OCI-LY1 (cell line): ENCODE results near the gene FOXM1.

Source experiments
- H2AFZ ChIP-seq: fragments of 200-600 bp; sonication (generic), shearing (Covaris generic); 2 replicates; pipeline ENCODE4 v1.6.0; 2014; ENCODE audit warnings: antibody characterized with exemption, mild to moderate bottlenecking, low read length
- H3F3A ChIP-seq: fragments of 200-600 bp; sonication (generic), shearing (Covaris generic); 2 replicates; pipeline ENCODE4 v1.6.0; 2014; ENCODE audit warnings: mild to moderate bottlenecking, antibody characterized with exemption, low read length, moderate library complexity; ENCODE audit not compliant: insufficient read depth
- H3K27ac ChIP-seq: fragments of 200-600 bp; sonication (generic); 2 replicates; pipeline ENCODE4 v1.5.1; 2014; ENCODE audit warnings: low read length, mixed run types, mild to moderate bottlenecking, low read depth; ENCODE audit not compliant: poor library complexity, severe bottlenecking
- H3K27me3 ChIP-seq: fragments of 200-600 bp; sonication (generic); 2 replicates; pipeline ENCODE4 v1.6.0; 2014; ENCODE audit warnings: antibody characterized with exemption, mild to moderate bottlenecking, low read length, moderate library complexity; ENCODE audit not compliant: insufficient read depth
- H3K36me3 ChIP-seq: fragments of 200-600 bp; sonication (generic); 2 replicates; pipeline ENCODE4 v1.6.1; 2014; ENCODE audit warnings: mild to moderate bottlenecking, antibody characterized with exemption, low read length, moderate library complexity, mixed read lengths; ENCODE audit not compliant: insufficient read depth
- H3K4me1 ChIP-seq: fragments of 200-600 bp; sonication (generic); 2 replicates; pipeline ENCODE4 v1.5.1; 2014; ENCODE audit warnings: mild to moderate bottlenecking, low read length, moderate library complexity; ENCODE audit not compliant: insufficient read depth, severe bottlenecking
- H3K4me2 ChIP-seq: fragments of 200-600 bp; sonication (generic), shearing (Covaris generic); 2 replicates; pipeline ENCODE4 v1.6.1; 2014; ENCODE audit warnings: low read length
- H3K4me3 ChIP-seq: fragments of 200-600 bp; sonication (generic); 2 replicates; pipeline ENCODE4 v1.5.1; 2014; ENCODE audit warnings: low read length, low read depth, mild to moderate bottlenecking, mixed read lengths; ENCODE audit not compliant: poor library complexity, severe bottlenecking
- H3K79me2 ChIP-seq: fragments of 200-600 bp; shearing (Covaris generic); 2 replicates; pipeline ENCODE4 v1.6.1; 2016; ENCODE audit warnings: mixed run types, low read length, mixed read lengths; ENCODE audit not compliant: insufficient read depth
- H3K9ac ChIP-seq: fragments of 200-600 bp; sonication (generic), shearing (Covaris generic); 2 replicates; pipeline ENCODE4 v1.6.1; 2014; ENCODE audit warnings: mild to moderate bottlenecking, low read length, mixed read lengths
- H3K9me2 ChIP-seq: fragments of 200-600 bp; sonication (generic), shearing (Covaris generic); 2 replicates; pipeline ENCODE4 v1.6.1; 2014; ENCODE audit warnings: low read depth, mild to moderate bottlenecking, low read length, mixed read lengths
- H3K9me3 ChIP-seq: fragments of 200-600 bp; shearing (Covaris generic); 2 replicates; pipeline ENCODE4 v1.6.1; 2014; ENCODE audit warnings: low read length, mixed read lengths
- H4K20me1 ChIP-seq: fragments of 200-600 bp; sonication (generic), shearing (Covaris generic); 2 replicates; pipeline ENCODE4 v1.6.0; 2016; ENCODE audit warnings: mild to moderate bottlenecking, low read length; ENCODE audit not compliant: insufficient read depth
- CTCF ChIP-seq: fragments of 200-600 bp; sonication (generic), shearing (Covaris generic); IDR thresholded peaks from 2 replicates; pipeline ENCODE4 v1.5.1; 2017; ENCODE audit warnings: mild to moderate bottlenecking, antibody characterized with exemption, low read length, moderate library complexity, mixed read lengths
- EZH2 ChIP-seq: fragments of 200-600 bp; sonication (generic), shearing (Covaris generic); IDR thresholded peaks from 2 replicates; pipeline ENCODE4 v1.8.0; 2017; ENCODE audit warnings: borderline replicate concordance, mixed run types, mild to moderate bottlenecking, antibody characterized with exemption, low read length, moderate library complexity, mixed read lengths

Gene FOXM1

GRCh38 chr12:2834581-2835491 lies 42.1 kb downstream of the FOXM1 start, which contains the start of gene NRIP2:
Gene NRIP2, minus strand, starts transcription at chr12:2835035. Its CDS starts 52 bp downstream, at chr12:2834983.
- Histone ChIP-seq H3K4me1 (peaks cover 13% of the 10 kb centered on the region), H3K79me2 (no peaks in the 10 kb centered on the region), H3K4me2 (no peak within 1 kb of the TSS), H3F3A (no peaks in the 10 kb centered on the region), H3K27me3 (no peaks in the 10 kb centered on the region), H3K4me3 (no peak within 1 kb of the TSS), H3K9me3 (no peaks in the 10 kb centered on the region), H4K20me1 (no peaks in the 10 kb centered on the region), H3K9me2 (no peaks in the 10 kb centered on the region), H3K9ac (no peak within 1 kb of the TSS), H3K27ac (no peak within 1 kb of the TSS), H2AFZ (no peak within 1 kb of the TSS), H3K36me3 (peaks cover 3% of the 10 kb centered on the region; the same call in 1 of the 2 replicates)
- TF ChIP-seq EZH2 (no peak), CTCF (no peak)

GRCh38 chr12:2833810-2834209 lies 43.2 kb downstream of the FOXM1 start:
- no peaks in the 10 kb centered on the region for H3K79me2 ChIP-seq
- no peak overlapping the region for H3K27ac ChIP-seq
- no peak overlapping the region for H3K4me3 ChIP-seq
- TF ChIP-seq CTCF (no peak), EZH2 (no peak)
- peaks cover 13% of the 10 kb centered on the region for H3K4me1 ChIP-seq
- H3F3A ChIP-seq, result no peaks in the 10 kb centered on the region
- H4K20me1 ChIP-seq, result no peaks in the 10 kb centered on the region
- no peaks in the 10 kb centered on the region for H3K9me3 ChIP-seq
- H3K9me2 ChIP-seq, result no peaks in the 10 kb centered on the region
- H3K9ac ChIP-seq, result no peak overlapping the region
- H3K4me2 ChIP-seq, result no peak overlapping the region
- H3K36me3 ChIP-seq, result peaks cover 6% of the 10 kb centered on the region; the same call in 1 of the 2 replicates
- no peaks in the 10 kb centered on the region for H3K27me3 ChIP-seq
- no peak overlapping the region for H2AFZ ChIP-seq

- TF ChIP-seq EZH2, result no peak
- no peak for TF ChIP-seq CTCF
- H4K20me1 ChIP-seq, result no peaks in the 10 kb centered on the region
- no peaks in the 10 kb centered on the region for H3F3A ChIP-seq
- peaks cover 7% of the 10 kb centered on the region for H3K36me3 ChIP-seq
- no peaks in the 10 kb centered on the region for H3K9me2 ChIP-seq
- H3K27me3 ChIP-seq, result no peaks in the 10 kb centered on the region
- H3K4me3 ChIP-seq, result no peak overlapping the region
- no peak overlapping the region for H3K4me2 ChIP-seq
- H3K4me1 ChIP-seq, result peaks cover 13% of the 10 kb centered on the region
- no peak overlapping the region for H2AFZ ChIP-seq
- no peak overlapping the region for H3K27ac ChIP-seq
- H3K79me2 ChIP-seq, result no peaks in the 10 kb centered on the region
- no peaks in the 10 kb centered on the region for H3K9me3 ChIP-seq
- no peak overlapping the region for H3K9ac ChIP-seq
Measured at GRCh38 chr12:2833327-2833726, 43.6 kb downstream of the FOXM1 start.
